Esophagus squamous epithelium (tissue), 5 donors: ENCODE results near the gene SFPQ. TPM values are rescaled to one million over a fixed set of nuclear protein-coding genes. Genes with fewer than 3 reads are reported as not detected.

Source experiments
- DNase-seq: peaks from one replicate; lab custom pipeline; 2025; lab: John Stamatoyannopoulos, UW
- H3K27ac ChIP-seq, 4 donors: fragments of 200-600 bp; sonication (generic); one replicate each; pipeline ENCODE4 v1.5.1; 2016 to 2019; ENCODE audit warnings: mild to moderate bottlenecking in 1 of 4
- H3K27me3 ChIP-seq, 4 donors: fragments of 200-600 bp; sonication (generic); 1 replicate in 3 of 4; 2 replicates in 1 of 4; pipeline versions ENCODE4 v1.5.1 to v1.6.0; 2017 to 2021; ENCODE audit warnings: antibody characterized with exemption in 1 of 4
- H3K36me3 ChIP-seq, 3 donors: fragments of 200-600 bp; sonication (generic); one replicate each; pipeline ENCODE4 v1.5.1; 2016 to 2019
- H3K4me1 ChIP-seq, 3 donors: fragments of 200-600 bp; sonication (generic); one replicate each; pipeline ENCODE4 v1.5.1; 2017 to 2019
- H3K4me3 ChIP-seq, 4 donors: fragments of 200-600 bp; sonication (generic); 1 replicate in 3 of 4; 2 replicates in 1 of 4; pipeline ENCODE4 v1.5.1; 2016 to 2019; ENCODE audit warnings: mild to moderate bottlenecking in 2 of 4, moderate library complexity in 1 of 4
- H3K9me3 ChIP-seq, 3 donors: fragments of 200-600 bp; sonication (generic); one replicate each; pipeline ENCODE4 v1.5.1; 2016 to 2019
- POLR2A ChIP-seq, 4 donors: fragments of 450-650 bp; IDR thresholded peaks; one replicate each; pipeline ENCODE4 v1.6.1; 2017; ENCODE audit warnings: antibody characterized with exemption in 4 of 4, mild to moderate bottlenecking in 4 of 4, moderate library complexity in 3 of 4
- WGBS, 2 donors: methylation state at CpG; one replicate each; pipeline ENCODE4 v1.1.5; 2018; 5-methylcytosine and 5-hydroxymethylcytosine counted together
- intact Hi-C: fragments of 100-400 bp; cut with DNase I; formaldehyde crosslinking; loops from one replicate; pipeline ENCODE4 v1.15.0; 2022
- total RNA-seq, 4 donors: library from RNA; depleted of rRNA; stranded (reverse); fragments of >200 nt; gene quantifications; one replicate each; pipeline ENCODE4 v1.1.0, GENCODE V29; 2016
- TF ChIP-seq, protein P1 (sequence below), 6 experiments: fragments of 450-650 bp in 4 of 6; fragments of 200-600 bp in 2 of 6; sonication (generic) in 2 of 6; IDR thresholded peaks; one replicate each; pipeline ENCODE4 v1.5.1; 2016 to 2019; ENCODE audit warnings: antibody characterized with exemption in 6 of 6, mild to moderate bottlenecking in 4 of 6, moderate library complexity in 4 of 6
- donor health status: DM: yes; HTN: yes; CAD: no.

Gene SFPQ
- total RNA-seq, 4 donors from 2014 or later, result 99.6 to 222 (median 155) TPM

DNA sequence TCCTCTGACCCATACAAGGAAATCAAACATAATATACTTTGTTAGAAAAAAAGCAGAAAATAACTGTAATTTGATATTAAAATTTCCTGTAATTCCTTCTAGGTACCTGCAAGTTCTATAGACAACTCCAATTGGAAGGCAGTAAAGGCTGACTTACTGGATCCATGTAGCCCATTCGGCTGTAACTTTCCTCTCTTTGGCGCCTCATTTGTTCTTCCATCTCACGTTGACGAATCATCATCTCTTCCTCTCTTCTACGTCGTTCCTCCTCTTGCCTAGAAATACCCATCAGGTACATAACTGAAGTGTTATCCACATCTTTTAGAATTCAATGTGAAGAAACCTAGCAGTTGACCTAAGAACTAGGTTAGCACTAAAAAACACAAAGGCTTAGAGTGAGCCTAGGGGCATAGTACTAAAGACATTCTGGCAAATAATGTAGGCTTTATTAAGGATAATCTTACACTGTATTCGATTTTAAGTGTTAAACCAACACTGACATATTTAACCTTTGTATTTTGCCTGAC is 5.1 kb downstream of the SFPQ start:
- Histone ChIP-seq H3K27ac (no peak overlapping the region), H3K9me3 (no peaks in the 10 kb centered on the region), H3K4me3 (no peak overlapping the region), H3K4me1 (peaks cover 7 to 84% (median 41%) of the 10 kb centered on the region in 3 donors), H3K27me3 (no peaks in the 10 kb centered on the region), H3K36me3 (peaks cover 24 to 88% (median 63%) of the 10 kb centered on the region in 3 donors)
- no peak for TF ChIP-seq POLR2A (IDR thresholded peaks at IDR 0.05)
- TF ChIP-seq, protein P1, sequence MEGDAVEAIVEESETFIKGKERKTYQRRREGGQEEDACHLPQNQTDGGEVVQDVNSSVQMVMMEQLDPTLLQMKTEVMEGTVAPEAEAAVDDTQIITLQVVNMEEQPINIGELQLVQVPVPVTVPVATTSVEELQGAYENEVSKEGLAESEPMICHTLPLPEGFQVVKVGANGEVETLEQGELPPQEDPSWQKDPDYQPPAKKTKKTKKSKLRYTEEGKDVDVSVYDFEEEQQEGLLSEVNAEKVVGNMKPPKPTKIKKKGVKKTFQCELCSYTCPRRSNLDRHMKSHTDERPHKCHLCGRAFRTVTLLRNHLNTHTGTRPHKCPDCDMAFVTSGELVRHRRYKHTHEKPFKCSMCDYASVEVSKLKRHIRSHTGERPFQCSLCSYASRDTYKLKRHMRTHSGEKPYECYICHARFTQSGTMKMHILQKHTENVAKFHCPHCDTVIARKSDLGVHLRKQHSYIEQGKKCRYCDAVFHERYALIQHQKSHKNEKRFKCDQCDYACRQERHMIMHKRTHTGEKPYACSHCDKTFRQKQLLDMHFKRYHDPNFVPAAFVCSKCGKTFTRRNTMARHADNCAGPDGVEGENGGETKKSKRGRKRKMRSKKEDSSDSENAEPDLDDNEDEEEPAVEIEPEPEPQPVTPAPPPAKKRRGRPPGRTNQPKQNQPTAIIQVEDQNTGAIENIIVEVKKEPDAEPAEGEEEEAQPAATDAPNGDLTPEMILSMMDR (IDR thresholded peaks at IDR 0.05), result no peak
- intact Hi-C loops, result no loop called here
- 57 to 59% methylated on average over 7 of the region's 7 CpGs for WGBS, 2 donors
- no peak for DNase-seq

DNA sequence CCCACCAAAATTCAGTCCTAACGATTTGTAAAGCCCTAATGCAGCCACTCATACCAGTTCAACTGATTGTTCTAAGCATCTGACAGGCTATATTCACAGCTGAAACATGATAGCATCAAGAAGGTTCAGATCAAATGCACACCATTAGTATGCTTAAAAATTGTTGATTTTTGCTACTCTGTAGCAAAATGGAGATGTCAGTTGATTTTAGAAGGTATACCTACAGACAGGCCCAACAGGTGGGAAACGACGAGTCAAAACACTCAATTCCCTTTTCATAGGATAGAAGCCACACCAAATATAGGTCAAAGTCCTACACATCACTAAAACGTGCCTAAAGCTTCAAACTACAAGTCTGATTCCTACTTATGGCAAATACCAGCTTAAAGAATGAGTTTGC is 6.7 kb downstream of the SFPQ start:
- peaks cover 7 to 99% (median 41%) of the 10 kb centered on the region in 3 donors for H3K4me1 ChIP-seq
- no peak overlapping the region for H3K4me3 ChIP-seq
- H3K9me3 ChIP-seq, result no peaks in the 10 kb centered on the region
- no peak for TF ChIP-seq POLR2A (IDR thresholded peaks at IDR 0.05)
- intact Hi-C loops, result no loop called here
- 40 to 44% methylated on average over 4 of the region's 4 CpGs for WGBS, 2 donors
- H3K36me3 ChIP-seq, result peaks cover 24 to 100% (median 73%) of the 10 kb centered on the region in 3 donors
- no peak overlapping the region for H3K27ac ChIP-seq
- H3K27me3 ChIP-seq, result no peaks in the 10 kb centered on the region
- no peak for DNase-seq

DNA sequence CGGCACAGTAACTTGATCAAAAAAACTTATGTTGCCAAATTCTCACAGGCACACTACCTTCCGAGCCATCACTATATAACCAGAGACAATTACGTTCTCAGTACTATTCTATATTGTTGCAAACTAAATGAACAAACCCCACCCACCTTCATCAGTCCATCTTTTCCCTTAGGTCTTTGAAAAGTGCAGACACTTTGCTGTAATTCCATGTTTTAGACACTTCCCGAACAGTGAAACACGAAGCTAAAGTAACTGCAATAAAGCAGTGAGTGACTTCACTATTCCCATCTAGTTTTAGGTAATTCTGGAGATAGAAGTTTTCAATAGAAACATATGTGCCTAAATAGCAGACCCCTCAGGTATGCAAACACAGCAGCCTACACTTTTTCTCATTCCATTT is 7.7 kb downstream of the SFPQ start:
- intact Hi-C loops, result no loop called here
- no peak for DNase-seq
- whole genome bisulfite sequencing, 2 donors, result 60 to 62% methylated on average over 5 of the region's 5 CpGs
- H3K27me3 ChIP-seq, result no peaks in the 10 kb centered on the region
- no peak overlapping the region for H3K4me3 ChIP-seq
- no peak overlapping the region for H3K27ac ChIP-seq
- TF ChIP-seq, protein P1 (IDR thresholded peaks at IDR 0.05), result no peak
- TF ChIP-seq POLR2A (IDR thresholded peaks at IDR 0.05), result no peak
- H3K9me3 ChIP-seq, result no peaks in the 10 kb centered on the region
- H3K4me1 ChIP-seq, result peaks cover 0 to 99% (median 33%) of the 10 kb centered on the region in 3 donors
- H3K36me3 ChIP-seq, result peaks cover 24 to 100% (median 73%) of the 10 kb centered on the region in 3 donors

DNA sequence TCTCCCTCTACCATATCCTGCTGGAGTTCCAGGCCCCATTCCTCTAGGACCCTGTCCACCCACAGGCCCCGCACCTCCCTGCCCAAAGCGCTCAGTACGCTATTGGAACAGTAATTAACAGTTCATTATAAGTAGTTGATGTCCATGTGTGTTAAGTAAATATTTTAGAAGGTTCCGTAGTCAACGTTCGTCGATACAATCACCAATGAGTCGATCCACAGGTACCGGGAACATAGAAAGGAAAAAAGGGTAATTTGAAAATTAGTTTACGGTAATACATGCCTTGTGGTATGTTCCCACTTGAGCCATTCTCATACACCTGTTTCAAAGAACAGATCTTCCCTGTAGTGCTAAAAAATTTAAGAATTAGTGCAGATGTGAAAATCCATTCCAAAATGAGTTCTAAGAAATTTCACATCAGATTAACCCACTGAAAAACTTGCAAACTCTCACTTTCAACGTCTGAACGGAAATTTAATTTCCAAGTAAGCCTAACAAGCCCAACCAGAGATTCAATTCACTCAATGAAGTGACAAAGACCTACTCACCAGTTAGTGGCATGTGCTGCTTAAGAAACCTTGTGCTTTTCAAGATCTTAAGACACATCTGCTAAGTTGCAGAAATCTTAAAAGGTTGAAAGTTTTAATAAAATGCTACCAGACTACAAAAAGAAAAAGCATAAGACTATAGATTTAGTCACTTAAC is 8.3 kb downstream of the SFPQ start:
- DNase-seq, result no peak
- Histone ChIP-seq H3K4me3 (no peak overlapping the region), H3K27me3 (no peaks in the 10 kb centered on the region), H3K4me1 (peaks cover 0 to 99% (median 28%) of the 10 kb centered on the region in 3 donors), H3K9me3 (no peaks in the 10 kb centered on the region), H3K27ac (no peak overlapping the region), H3K36me3 (peaks cover 24 to 100% (median 68%) of the 10 kb centered on the region in 3 donors)
- TF ChIP-seq POLR2A (IDR thresholded peaks at IDR 0.05), result no peak
- TF ChIP-seq, protein P1 (IDR thresholded peaks at IDR 0.05), result no peak
- WGBS, 2 donors, result 76 to 79% methylated on average over 12 of the region's 12 CpGs
- intact Hi-C loops, result no loop called here

DNA sequence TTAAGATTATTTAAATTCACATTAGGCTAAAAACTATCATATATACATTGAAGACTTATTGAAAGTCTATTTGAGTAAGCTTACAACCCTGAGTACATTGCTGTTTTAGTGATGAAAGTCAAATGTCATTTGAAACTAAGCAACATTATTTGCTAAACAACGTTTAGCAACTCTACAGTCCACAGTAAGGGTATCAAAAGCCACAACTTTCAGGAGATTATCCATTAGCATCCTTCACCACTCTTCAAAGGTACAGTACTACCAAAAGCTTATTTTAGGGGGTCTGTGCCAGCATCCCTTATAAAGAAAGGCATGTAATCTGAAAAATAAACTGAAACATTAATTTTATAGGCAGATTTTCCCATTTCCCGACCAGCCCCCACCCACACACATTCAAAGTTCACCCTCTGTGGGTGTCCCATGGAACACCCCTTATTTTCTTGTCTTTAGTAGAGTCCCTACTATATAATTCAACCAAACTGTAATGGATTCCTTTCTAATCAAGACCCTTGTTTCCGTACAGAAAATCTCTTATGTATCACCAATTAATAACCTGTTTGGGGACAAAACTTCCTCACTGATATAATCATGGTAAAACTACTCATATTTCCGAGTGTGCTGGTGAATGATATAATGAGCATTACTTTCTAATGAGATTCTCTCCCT is 11.0 kb downstream of the SFPQ start:
- Histone ChIP-seq H3K27ac (no peak overlapping the region), H3K9me3 (no peaks in the 10 kb centered on the region), H3K4me1 (peaks cover 0 to 82% (median 13%) of the 10 kb centered on the region in 3 donors), H3K36me3 (peaks cover 16 to 100% (median 52%) of the 10 kb centered on the region in 3 donors), H3K27me3 (no peaks in the 10 kb centered on the region), H3K4me3 (no peak overlapping the region)
- intact Hi-C loops, result no loop called here
- WGBS, 2 donors, result 48 to 60% methylated on average over 4 of the region's 4 CpGs
- TF ChIP-seq POLR2A (IDR thresholded peaks at IDR 0.05), result no peak
- TF ChIP-seq, protein P1 (IDR thresholded peaks at IDR 0.05), result no peak
- no peak for DNase-seq
